ENCODE measurements around the gene CACNA1D.

Gene CACNA1D

DNA sequence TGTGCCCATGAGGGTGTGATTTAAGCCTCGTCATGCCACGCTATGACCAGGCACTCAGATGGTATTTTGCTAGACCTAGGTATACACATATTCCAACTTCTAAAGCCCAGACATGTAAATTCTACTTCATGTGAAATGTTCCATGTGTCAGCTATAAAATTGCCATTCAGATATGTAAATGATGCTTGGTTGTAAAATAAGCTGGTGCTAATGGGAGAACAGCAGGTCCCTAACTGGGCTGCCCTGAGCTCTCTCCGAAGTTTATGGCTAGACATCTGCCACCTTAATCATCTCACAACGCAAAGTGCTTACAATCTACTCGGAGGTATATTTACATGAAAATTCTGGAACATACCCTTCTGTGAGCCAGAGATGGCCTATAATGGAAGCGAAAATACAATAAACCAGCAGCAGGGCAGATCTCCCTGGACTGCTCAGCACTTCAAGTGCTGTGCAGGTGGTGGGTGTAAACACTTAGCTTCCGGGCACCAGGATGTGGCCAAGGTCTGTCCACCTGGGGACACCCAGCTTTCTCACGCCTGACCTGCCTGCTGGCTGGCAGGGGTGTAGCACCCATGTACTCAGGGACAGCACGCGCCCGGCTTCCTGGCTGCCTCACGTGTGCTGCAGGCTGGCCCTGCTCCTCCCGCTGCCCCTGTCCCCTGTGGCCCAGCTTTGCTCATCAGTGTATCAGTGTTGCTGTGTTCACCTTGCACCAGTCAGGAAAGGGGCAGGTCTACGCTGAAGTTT lies 269.8 kb downstream of the CACNA1D start:
- no peak for DNase-seq

DNA sequence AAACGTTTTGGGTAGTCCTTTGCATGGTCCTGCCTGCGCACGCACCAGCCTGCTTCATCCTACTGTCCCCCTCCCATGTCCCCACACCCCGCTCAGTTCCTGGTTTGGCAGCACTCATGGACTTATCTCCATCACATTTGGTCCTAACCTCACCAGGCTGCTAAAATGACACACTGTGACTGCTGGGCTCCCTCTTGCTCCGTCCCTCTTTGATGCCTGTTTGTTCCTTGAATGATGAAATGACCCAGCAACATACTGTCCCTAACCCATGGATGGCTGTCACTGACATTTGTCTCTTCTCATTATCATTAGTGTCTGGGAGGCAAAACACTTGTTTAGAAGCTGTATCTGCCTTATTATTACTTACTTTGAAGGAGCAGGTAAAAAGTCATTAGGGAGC lies 271.3 kb downstream of the CACNA1D start:
- DNase-seq: no peak

DNA sequence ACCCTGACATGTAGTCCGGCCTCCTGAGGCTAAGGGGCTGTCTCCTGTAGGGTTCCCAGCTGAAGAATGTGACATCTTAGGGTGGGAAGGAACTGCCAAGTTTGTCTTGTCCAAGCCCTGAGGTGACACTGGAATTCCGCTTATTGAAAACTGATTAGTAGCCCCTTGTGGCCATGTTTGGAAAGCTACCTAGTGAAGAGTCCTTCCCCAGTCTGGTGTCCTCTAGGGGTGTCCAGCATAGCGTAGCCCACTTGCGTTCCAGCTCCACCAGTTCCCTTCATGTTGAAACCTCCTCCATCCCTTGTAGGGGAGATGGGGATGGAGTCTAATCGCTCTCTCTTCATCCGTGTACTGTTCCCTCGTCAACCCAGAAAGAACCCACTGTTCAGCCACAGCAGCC lies 272.3 kb downstream of the CACNA1D start:
- DNase-seq: no peak

DNA sequence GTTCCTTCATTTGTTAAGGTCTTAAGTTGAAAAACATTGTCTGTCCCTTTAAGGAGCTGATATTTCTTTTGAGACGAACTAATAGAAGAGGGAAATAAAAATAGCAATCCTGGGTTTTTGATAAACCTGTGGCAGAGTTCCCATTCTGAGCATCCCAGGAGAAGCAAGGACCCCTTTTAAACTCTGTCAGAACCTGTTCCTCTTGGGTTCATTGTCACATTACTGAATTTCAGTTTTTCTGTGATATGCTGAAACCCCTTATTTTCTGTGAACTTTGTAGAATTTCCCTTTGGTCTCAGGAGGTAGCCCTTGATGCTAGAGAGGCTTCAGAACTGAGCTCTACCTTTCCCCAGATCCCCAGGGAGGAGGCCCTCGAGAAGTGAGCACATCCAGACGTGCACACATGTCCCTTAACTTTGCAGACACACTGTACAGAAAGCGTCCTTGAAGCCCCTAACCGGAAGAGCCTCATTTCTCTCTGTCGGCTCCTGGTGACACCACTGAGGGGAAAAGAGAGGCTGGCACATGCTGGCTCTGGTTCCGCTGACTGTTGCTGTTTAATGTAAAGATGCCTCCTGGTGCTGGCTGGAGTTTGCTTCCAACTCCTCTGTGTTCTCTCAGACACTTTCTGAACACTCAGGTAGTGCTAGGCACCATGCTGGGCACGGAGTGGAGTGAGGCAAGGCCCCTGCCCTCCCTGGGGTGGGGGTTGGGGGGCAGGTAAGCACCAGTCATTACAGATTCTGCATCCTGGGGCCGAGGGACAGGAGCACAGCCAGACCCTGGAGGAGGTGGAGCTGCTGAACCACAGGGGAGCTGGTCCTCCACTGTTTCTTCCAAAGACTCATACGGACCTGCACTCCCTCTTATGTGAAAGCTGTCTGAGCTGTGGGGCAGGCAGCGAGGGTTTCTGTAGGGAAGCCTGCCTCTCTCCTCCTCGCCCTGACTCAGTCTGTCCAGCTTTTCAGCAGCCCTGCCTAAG lies 274.4 kb downstream of the CACNA1D start:
- no peak for DNase-seq

DNA sequence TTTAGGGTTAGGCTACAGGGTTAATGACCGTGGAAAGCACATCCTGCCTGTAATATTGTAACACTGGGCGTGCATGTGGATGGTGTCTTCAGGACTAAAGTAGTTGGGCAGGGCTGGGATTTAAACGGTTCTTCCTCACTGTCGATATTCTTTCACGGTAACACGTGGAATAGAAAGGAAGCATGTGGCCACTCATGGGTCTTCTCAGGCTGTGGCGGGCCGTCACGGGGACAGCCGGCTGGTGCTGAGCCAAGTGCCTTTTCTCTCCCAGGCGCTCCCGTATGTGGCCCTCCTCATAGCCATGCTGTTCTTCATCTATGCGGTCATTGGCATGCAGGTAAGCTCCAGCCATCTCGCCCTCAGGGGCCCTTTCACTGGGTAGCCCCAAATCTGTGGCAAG lies 278.2 kb downstream of the CACNA1D start:
- DNase-seq: no peak

DNA sequence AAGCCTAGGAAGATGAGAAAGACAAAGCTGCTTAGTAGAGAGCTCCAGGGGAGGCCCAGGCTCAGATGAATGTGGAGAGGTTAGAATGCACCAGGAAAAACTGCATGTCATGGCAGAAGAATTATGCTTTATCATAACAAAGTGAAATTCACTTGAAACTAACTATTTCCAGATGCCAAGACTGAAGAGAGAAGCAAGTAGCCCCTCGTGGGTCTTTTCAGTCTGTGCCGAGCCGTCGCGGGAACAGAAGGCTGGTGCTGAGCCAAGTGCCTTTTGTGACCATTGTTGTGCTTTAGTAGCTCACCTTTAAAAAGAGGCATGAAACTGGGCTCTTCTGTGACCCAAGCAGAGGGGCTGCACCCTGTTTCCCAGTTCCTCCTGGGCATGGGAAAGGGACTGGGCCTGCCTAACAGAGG lies 278.6 kb downstream of the CACNA1D start:
- no peak for DNase-seq

DNA sequence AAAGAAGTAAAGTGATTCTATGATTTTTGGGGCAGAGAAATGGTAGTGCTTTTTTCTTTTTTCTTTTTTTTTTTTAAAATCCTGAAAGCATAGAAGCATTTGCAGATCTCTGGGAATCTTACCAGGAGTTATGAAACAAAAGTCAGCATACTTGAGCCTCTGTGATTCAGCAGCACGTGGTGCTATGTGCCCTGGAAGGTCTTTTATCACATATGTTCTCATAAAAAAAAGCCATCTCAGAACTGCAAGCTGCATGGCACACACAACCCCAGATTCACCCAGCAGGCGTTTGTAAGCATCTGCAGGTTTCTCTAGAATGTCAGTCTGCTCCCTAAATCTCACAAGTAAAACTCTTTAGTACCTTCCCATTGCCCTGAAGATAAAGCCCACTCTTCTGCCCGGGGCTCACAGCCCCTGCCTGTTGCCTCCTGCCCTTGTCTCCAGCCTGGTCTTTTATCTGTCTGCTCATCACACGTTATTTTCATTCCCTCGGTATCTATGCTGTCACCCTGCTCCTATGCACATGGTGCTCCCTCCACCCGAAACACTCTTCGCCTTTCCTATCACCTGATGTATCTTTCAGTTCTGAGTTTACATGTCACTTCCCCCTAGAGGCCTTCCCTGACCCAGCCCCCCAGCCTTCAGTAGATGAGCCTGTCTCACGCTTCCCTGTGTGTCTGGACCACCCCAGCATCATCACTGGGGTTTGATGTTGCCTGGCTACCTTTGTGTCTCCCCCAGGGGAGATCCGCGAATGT lies 279.4 kb downstream of the CACNA1D start:
- DNase-seq: no peak

DNA sequence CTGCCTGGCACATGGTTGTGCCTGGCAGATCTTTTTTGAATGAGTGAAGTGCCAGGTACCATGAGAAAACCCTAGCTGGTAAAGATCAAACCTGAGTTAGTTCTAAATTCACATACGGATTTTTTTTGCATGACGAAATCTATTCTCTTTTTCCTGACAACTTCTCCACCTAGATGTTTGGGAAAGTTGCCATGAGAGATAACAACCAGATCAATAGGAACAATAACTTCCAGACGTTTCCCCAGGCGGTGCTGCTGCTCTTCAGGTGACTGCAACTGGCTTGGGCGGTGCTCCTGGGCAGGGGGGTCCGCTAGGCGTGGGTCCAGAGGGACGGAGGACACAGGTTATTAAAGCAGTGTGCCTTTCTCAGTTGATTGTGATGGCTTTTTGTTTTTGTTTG lies 280.0 kb downstream of the CACNA1D start:
- no peak for DNase-seq

DNA sequence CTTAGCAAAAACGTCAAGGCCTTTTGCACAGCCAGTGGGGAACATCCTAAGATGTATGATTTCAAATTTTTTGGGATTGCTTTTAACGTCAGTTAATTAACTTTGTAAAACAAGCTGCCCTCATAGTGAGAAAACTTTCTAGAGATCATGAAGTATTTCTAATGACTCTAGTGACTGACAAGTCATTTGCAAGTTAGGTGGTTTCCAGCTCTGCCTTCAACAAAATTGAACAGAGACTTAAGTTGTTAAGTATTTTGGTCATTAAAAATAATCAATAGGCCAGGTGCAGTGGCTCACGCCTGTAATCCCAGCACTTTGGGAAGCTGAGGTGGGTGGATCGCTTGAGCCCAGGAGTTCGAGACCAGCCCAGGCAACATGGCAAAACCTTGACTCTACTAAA lies 280.6 kb downstream of the CACNA1D start:
- DNase-seq: no peak

DNA sequence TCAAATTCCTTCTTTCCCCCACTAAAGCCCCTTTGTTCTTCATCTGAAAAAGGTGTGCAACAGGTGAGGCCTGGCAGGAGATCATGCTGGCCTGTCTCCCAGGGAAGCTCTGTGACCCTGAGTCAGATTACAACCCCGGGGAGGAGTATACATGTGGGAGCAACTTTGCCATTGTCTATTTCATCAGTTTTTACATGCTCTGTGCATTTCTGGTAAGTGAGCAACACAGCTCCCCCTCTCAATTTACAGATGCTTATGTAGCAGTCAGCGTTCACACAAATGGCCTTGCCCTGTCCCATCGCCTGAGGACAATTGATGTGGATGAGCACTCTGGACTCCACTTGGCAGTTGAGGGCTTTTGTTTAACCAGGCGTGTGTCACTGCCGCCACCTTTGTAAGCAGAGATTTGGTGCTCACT lies 281.4 kb downstream of the CACNA1D start:
- no peak for DNase-seq

DNA sequence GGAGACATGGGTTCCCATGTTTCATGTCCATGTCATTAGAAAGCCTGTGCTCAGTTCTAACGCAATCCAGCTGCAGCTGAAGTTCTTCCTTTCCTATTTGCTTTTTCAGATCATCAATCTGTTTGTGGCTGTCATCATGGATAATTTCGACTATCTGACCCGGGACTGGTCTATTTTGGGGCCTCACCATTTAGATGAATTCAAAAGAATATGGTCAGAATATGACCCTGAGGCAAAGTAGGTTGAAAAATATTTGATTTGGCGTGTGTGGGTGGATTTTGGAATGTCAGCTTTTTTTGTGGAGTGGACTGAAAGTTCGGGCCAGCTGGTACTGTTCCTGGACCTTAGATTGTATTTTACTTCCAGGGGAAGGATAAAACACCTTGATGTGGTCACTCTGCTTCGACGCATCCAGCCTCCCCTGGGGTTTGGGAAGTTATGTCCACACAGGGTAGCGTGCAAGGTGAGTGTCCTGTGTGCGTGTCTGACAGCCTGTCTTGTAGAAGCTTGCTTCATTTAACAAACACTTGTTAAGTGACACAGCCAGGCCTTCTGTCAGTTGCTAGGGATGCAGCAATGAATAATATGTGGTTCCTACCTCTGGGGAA lies 282.2 kb downstream of the CACNA1D start:
- no peak for DNase-seq

DNA sequence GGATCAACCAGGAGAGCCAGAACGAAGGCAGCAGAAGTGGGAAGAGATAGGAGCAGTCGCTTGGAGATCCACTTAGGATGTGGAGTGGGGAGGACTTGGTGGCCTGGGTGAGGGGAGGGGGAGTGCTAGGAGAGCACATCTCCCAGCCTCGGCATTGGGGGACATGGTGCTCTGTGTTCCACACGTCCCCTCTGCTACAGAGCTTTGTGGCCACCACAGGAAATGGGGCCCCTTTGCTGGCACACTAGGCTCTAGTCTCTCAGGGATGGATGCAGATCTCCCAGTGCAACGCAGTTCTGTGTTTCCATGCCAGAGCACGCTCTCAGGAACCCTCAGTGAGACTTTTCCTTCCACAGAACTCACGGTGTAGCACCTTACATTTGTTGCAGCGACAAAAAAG lies 283.1 kb downstream of the CACNA1D start:
- DNase-seq: no peak

DNA sequence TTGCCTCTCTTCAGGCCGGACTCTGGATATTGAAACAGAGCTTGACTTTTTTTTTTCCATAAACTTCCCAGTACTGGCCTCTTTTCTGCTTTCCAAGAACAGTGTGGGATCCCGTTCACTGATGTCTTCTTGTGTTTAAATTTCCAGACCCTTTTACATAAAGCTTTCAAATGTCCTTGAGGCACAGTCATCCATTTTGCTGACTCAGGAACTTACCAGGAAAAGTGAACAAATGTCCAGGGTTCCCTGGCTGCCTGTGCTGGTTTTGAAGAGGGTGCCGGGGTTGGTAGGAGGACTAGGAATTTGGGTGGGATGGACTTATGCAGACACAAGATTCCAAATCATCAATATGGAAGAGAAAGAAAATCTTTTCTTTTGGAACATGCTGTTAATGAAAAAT lies 283.7 kb downstream of the CACNA1D start:
- no peak for DNase-seq

DNA sequence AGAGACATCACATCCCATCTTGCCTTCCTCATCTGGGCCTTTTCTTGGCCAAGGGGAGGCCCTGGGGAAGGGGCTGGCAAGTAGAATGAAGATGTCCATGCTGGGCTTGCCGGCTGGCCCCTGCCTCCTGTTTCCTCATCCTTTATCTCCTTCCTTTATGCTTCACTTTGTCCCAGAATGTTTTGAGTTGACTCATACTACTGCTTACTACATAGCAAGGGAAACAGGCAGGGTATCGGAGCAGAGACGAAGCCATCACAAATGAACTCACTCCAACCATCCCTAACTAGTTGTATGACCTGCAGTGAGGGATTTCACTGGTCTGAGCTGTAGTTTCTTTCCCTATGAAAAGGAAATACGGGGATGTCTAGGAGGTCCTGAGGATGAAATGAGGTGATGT lies 285.8 kb downstream of the CACNA1D start:
- no peak for DNase-seq

DNA sequence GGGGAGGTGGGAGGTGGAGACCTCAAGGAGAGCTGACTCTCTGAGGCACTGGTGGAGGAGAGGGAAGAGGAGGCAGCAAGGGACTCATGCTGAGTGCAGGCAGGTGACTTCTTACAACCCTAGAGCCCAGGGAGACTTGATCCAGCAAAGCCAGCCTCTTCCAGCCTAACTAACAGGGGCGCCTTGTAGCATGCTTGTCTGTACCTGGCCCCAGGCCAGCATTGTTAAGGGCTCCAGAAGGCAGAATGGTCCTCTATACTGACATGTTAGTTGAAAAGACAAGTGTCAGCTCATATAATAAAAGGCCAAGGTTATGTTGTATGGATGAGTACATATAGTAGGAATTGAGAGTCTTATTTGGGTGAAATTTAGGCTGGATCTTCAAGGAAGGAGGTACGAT lies 286.4 kb downstream of the CACNA1D start:
- DNase-seq: no peak

DNA sequence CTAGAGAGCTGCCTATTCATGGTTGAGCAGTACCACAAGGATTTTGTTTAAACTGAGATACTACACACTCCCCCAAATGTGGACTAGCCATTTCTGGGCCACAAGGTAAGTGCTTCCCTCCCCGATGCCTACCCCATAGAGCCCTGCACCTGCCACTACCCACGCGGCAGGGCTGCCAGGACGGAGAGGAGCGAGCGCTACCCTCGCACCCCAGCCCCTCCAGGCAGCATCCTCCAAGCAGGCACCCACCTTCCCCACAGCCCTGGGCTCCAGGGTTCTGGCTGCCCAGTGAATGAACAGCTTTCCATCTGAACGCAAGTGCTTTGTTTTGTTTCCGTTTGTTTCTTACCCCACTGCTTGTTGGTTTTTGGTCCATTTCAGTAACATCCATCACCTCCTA lies 292.6 kb downstream of the CACNA1D start:
- DNase-seq: no peak

DNA sequence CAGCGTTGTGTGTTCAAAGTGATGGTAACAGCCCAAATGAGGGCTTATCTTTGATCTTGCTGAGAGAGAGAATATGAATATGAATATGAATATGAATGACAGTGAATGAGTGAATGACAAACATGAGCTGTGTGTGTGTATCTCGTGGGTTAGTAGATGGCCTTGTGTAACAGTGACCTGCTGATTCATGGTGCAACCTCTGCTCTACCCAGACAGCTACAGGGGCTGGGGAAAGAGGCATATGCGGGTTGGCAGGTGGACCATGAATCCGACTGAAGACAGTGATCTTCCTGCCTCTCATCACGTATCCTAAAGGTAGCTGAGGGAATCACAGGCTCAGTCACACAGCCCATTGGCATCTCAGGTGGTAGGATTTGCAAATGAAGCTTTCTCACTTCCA lies 293.6 kb downstream of the CACNA1D start:
- no peak for DNase-seq

DNA sequence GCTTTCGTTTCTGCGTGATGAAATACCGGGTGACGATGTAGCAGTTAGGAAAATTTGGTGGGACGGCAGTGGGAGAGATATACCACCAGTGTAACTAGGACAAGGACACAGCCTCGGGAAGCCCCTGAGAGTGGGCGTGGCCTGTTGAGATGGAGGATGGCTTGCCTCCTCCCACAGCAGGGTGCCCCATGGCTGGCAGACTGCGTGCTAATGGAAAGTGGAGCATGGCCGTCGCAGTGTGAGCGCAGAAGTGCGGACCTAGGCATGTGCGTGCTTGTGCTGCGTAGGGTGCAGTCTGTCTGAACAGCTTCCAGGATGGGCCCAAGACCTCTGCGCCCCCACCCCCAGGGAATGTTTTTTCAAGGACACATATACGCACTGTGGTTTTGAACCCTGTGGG lies 295.0 kb downstream of the CACNA1D start:
- no peak for DNase-seq

DNA sequence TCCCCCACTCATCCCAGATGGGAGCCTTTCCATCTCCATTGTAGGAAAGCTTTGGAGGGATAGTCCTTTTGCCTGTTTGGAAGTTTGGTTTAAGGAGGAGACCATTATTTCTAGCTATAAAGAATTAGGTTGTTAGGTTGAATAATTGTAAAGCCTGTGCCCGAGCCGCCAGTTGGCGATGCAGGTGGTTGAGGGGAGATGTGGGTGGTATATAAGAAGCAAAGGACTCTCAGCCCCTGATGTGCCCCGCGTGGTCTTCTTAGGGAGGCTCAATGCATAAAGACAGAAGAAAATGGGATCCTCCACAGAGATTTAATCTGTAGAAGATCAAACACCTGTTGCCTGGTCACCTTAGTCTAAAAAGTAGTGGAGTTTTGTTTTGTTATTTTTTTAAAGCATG lies 296.1 kb downstream of the CACNA1D start:
- no peak for DNase-seq

DNA sequence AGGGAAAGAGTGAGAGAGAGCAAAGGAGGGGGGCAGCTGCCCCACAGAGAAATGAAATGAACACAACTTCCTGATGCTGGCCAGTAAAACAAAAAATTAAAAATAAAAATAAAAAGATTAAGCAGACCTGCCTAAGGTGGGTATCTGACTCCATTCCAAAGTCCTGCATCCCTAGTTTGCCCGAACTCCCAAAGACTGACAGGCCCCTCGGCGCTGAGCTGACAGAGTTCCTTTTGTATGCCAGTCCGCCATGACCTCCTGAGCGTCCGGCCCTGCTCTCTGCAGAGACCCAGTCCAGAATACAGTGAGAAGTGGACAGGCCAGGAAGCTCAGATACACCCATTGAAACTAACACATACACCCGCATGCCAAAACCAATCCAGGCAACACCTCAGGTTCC lies 296.9 kb downstream of the CACNA1D start:
- DNase-seq: no peak

DNA sequence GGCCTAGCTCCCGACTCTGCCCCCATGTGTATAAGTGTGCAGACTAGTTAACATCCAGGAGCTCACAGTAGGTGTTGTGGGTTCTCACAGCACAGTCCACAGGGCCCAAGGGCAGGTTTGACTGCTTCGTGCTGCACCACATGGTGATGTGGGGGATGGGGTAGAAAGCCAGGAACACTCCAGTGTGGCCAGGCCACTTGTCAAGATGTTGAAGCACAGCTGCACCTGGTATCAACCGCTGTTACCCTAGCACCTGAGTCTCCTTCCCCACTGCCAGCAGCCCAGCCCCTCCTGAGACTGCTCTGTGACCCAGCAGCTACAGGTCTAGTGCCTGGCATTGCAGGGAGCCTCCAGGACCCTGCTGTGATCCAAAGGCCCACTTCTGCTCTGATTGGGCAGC lies 298.5 kb downstream of the CACNA1D start:
- DNase-seq: no peak

DNA sequence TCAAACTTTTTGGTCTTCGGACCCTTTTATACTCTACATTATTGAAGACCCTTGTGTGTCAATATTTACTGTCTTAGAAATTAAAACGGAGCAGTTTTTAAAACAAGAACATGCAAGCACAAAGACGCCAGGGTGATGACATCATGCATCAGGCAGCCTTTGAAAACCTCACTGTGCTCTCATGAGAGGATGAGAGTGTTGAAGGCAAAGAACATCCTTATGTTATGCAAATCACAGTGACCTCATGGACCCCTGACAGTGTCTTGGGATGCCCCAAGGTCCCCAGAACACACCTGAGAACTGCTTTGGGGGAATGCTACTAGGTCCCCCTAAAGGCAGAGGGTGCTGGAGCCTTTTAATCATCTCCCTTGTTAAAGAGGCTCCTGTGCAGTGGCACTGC lies 300.2 kb downstream of the CACNA1D start:
- no peak for DNase-seq

DNA sequence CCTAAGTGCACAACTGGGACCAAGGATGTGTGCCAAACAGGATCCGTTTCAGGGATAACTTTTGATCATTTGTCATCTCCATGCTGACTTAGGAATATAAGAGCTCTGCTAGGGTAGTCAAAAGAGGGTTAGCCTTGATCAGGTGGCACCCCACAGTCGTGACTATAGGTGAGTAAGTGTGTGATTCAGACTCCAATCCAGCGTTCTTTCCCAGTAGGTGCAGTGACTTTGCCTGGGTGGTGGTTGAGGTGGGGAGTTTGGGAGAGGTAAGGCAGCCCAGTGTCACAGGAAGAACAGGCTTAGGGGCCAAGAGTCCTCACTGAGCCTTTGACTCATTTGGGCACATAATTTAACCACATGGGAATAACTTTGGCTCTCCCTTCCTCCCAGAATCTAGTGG lies 300.8 kb downstream of the CACNA1D start:
- no peak for DNase-seq

All from activated naive CD4-positive, alpha-beta T cell treated with Interleukin-2 at 50 U/mL for 16 hours (primary cell).